Hindlimb muscle (tissue), 1 donor: Measurements from ENCODE around the gene EXOC4. TPM values are rescaled to one million over a fixed set of nuclear protein-coding genes. Genes with fewer than 3 reads are reported as not detected.

ENCODE experiments used
- DNase-seq: peaks from one replicate; pipeline ENCODE4 v3.0.0-alpha.2; 2013
- polyA plus RNA-seq: library from polyadenylated mRNA; unstranded; fragments of 120-200 nt; gene quantifications from one replicate; pipeline ENCODE4 v1.2.1, GENCODE V29; 2013; ENCODE audit not compliant: insufficient read length

EXOC4 gene
- polyA plus RNA-seq, 1 donor, result 47.9 TPM

GRCh38 chr7:133678137-133678814, 425.4 kb downstream of the EXOC4 start:
- no peak for DNase-seq

GRCh38 chr7:133679977-133680376, 427.1 kb downstream of the EXOC4 start:
- DNase-seq, result no peak

GRCh38 chr7:133681529-133681928, 428.7 kb downstream of the EXOC4 start:
- DNase-seq, result no peak

GRCh38 chr7:133682364-133683181, 429.7 kb downstream of the EXOC4 start:
- DNase-seq, result no peak

GRCh38 chr7:133683182-133683454, 430.2 kb downstream of the EXOC4 start:
- no peak for DNase-seq

GRCh38 chr7:133688483-133689239, 435.8 kb downstream of the EXOC4 start:
- no peak for DNase-seq

- no peak for DNase-seq
These were observed 437.9 kb downstream of the EXOC4 start for GRCh38 chr7:133690740-133691139.

- DNase-seq, result no peak
These were observed 439.1 kb downstream of the EXOC4 start for GRCh38 chr7:133691727-133692610.

GRCh38 chr7:133693281-133693680, 440.4 kb downstream of the EXOC4 start:
- no peak for DNase-seq

GRCh38 chr7:133696056-133696455, 443.2 kb downstream of the EXOC4 start:
- DNase-seq, result no peak

- no peak for DNase-seq
These were observed 444.7 kb downstream of the EXOC4 start for GRCh38 chr7:133697585-133697984.

- no peak for DNase-seq
These were observed 445.2 kb downstream of the EXOC4 start for GRCh38 chr7:133698127-133698526.

- no peak for DNase-seq
These were observed 446.5 kb downstream of the EXOC4 start for GRCh38 chr7:133699386-133699785.

GRCh38 chr7:133702078-133702477, 449.2 kb downstream of the EXOC4 start:
- no peak for DNase-seq

GRCh38 chr7:133702960-133703359, 450.1 kb downstream of the EXOC4 start:
- DNase-seq, result no peak

GRCh38 chr7:133703547-133703946, 450.7 kb downstream of the EXOC4 start:
- peak; percentile 72 for DNase-seq

- no peak for DNase-seq
These were observed 451.6 kb downstream of the EXOC4 start for GRCh38 chr7:133704453-133704852.

- DNase-seq, result no peak
These were observed 452.7 kb downstream of the EXOC4 start for GRCh38 chr7:133705596-133705995.

- no peak for DNase-seq
These were observed 453.1 kb downstream of the EXOC4 start for GRCh38 chr7:133706016-133706415.

GRCh38 chr7:133709036-133709880, 456.4 kb downstream of the EXOC4 start:
- DNase-seq, result no peak

GRCh38 chr7:133712544-133712943, 459.7 kb downstream of the EXOC4 start:
- no peak for DNase-seq

GRCh38 chr7:133714654-133715053, 461.8 kb downstream of the EXOC4 start:
- DNase-seq, result no peak
